Prostate gland (tissue), 2 donors: Measurements from ENCODE around the gene RIMS1.

Experiments
- POLR2A ChIP-seq: fragments of 450-650 bp; IDR thresholded peaks from one replicate; pipeline ENCODE4 v1.6.1; 2016; ENCODE audit warnings: antibody characterized with exemption, mild to moderate bottlenecking
- POLR2AphosphoS5 ChIP-seq: sonication (generic); formaldehyde crosslinking; IDR thresholded peaks from one replicate; pipeline ENCODE4 v1.6.1; 2017; ENCODE audit warnings: antibody characterized with exemption
- TF ChIP-seq, protein P1 (sequence below), 4 experiments: fragments of 200-600 bp in 2 of 4; fragments of 450-650 bp in 2 of 4; sonication (generic) in 2 of 4; IDR thresholded peaks; 1 replicate in 3 of 4; 2 replicates in 1 of 4; pipeline ENCODE4 v1.5.1; 2016 to 2019; ENCODE audit warnings: antibody characterized with exemption in 4 of 4, mild to moderate bottlenecking in 2 of 4, moderate library complexity in 2 of 4

DNA sequence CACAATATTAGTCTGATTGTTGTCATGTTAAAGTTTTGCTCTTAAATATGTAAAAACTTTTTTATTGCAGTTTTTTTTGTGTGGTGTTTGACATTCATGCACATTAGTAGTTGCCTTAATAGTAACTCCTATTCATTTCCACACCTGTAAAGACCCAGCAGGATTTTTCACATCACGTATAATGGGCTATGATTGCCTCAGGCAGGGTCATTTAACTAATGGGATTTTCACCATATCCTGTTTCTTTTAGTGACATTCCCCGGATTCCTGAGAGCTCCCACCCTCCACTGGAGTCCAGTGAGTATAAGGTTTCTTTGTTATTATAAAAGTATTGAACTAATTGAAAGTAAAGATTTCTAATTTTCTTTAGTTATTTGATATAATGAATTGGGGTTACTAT is 359.2 kb downstream of the RIMS1 start:
- TF ChIP-seq, protein P1, sequence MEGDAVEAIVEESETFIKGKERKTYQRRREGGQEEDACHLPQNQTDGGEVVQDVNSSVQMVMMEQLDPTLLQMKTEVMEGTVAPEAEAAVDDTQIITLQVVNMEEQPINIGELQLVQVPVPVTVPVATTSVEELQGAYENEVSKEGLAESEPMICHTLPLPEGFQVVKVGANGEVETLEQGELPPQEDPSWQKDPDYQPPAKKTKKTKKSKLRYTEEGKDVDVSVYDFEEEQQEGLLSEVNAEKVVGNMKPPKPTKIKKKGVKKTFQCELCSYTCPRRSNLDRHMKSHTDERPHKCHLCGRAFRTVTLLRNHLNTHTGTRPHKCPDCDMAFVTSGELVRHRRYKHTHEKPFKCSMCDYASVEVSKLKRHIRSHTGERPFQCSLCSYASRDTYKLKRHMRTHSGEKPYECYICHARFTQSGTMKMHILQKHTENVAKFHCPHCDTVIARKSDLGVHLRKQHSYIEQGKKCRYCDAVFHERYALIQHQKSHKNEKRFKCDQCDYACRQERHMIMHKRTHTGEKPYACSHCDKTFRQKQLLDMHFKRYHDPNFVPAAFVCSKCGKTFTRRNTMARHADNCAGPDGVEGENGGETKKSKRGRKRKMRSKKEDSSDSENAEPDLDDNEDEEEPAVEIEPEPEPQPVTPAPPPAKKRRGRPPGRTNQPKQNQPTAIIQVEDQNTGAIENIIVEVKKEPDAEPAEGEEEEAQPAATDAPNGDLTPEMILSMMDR (IDR thresholded peaks at IDR 0.05), result no peak
- TF ChIP-seq POLR2A (no peak), POLR2AphosphoS5 (no peak)
